ENCODE results near the gene CYP3A4.
"Not testable (repeated sequence)": the region's sequence is repeated elsewhere in the genome, so short reads cannot be mapped to it uniquely, and the experiment has no call there.

The CYP3A4 gene

DNA sequence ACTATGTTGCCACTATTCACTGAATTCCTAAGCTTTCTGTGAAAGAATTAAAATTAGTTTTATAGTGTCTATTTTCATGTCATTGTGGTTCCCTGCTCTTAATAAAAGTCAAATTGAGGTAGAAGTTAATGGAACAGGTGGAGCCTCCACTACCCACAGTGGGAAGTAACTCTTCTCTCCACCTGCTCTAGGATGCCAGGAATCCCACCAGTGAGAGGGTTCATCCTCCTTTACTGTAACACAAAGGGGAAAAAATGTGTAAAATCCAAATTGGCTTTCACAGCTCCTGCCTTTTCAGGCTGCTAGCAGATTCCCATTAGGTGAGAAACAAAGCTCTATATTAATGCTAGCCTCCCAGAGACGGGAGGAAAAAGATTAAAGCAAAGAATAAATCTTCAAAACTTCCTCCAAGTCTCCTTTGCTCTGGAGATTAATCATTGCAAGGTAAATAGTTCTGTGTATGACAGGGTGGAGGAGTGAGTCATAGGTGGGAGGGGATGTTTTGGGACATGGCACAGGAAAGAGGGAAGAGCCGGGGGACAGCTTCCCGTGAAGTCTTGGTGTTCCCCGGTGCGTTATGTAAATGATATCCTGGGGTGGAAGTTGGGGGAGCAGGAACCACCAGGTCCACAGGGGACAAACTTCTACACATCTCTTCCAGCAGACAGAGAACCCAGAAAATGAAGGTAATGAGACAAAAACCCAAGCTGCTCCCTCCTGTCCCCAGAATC, 32.5 kb downstream of the CYP3A4 start:
- DNase-seq: not testable (repeated sequence)

DNA sequence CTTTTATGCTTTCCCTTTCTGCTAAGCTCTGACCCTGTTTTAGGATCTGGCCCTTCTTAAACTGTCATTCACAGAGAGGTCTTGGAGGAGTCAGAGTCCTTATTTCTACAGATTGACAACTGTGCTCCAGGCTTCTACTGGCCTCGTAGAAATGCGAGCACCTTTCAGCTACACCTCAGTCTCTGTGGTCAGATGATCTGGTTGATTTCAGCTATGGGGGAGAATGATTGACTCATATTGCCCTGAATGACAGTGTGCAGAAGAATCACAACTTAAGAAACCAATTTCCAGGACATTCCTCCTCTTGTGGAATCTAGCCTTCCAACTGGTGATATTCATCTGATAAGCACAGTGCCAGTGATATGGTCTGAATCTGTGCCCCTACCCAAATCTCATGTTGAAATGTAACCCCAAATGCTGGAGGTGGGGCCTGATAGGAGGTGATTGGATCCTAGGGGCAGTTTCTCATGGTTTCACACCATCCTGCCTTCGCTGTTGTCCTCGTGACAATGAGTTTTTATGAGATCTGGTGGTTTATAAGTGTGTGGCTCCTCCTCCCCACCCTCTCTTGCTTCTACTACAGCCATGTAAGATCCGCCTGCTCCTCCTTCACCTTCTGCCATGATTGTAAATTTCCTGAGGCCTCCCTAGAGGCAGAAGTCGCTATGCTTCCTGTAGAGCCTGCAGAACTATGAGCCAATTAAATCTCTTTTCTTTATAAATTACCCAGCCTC, 35.0 kb downstream of the CYP3A4 start:
- no peak for DNase-seq

DNA sequence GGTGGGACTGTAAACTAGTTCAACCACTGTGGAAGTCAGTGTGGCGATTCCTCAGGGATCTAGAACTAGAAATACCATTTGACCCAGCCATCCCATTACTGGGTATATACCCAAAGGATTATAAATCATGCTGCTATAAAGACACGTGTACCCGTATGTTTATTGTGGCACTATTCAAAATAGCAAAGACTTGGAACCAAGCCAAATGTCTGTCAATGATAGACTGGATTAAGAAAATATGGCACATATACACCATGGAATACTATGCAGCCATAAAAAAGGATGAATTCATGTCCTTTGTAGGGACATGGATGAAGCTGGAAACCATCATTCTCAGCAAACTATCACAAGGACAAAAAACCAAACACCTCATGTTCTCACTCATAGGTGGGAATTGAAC, 37.1 kb downstream of the CYP3A4 start:
- not testable (repeated sequence) for DNase-seq

DNA sequence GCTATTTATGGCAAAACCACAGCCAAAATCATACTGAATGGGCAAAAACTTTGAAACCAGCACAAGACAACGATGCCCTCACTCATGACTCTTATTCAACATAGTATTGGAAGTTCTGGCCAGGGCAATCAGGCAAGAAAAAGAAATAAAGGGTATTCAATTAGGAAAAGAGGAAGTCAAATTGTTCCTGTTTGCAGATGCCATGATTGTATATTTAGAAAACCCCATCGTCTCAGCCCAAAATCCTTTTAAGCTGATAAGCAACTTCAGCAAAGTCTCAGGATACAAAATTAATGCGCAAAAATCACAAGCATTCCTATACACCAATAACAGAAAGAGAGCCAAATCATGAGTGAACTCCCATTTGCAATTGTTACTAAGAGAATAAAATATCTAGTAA, 38.6 kb downstream of the CYP3A4 start:
- not testable (repeated sequence) for DNase-seq

DNA sequence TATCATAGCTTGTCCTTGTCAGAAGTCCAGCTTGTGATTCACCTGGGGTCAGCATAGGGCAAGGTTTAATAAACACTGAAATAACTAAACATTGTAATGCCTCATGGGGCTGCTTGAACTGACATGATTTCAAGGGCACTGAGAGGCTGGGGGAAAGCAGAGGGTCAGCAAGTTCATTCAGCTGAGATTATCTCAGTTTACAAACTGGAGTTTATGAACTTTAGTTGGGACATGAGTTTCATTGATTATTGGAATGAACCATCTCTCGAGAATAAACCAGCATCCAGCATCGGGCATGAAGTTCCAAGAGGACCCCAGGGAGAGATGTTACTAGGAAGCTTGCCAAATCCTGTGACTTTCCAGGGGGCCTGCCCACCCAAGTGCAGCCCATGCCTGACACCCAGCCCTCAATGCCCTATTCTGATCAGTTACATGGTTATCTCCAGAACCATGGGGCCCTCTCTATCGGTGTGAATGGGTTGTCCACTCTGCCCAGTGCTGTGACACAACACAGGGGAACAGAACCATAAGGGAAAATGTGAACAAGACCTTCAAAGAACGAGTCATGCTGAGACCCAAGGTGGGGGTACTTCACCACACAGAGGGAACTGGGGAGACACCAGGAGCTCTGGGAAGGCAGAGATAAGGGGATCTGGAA, 41.1 kb downstream of the CYP3A4 start:
- no peak for DNase-seq

DNA sequence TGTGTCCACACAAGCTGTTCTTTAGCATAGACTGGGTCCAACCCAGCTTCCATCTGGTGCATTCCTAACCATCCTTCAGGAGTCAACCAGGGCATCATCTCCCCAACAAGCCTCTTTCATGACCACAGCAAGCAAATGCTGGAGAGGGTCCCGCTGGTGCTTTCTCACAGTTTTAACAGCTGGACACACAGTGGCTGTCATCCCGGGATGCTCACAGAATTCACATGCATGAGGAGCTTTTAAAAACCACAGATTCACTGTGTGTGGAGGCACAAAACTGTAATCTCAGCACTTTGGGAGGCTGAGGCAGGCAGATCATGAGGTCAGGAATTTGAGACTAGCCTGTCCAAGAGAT, 42.6 kb downstream of the CYP3A4 start:
- DNase-seq: no peak

DNA sequence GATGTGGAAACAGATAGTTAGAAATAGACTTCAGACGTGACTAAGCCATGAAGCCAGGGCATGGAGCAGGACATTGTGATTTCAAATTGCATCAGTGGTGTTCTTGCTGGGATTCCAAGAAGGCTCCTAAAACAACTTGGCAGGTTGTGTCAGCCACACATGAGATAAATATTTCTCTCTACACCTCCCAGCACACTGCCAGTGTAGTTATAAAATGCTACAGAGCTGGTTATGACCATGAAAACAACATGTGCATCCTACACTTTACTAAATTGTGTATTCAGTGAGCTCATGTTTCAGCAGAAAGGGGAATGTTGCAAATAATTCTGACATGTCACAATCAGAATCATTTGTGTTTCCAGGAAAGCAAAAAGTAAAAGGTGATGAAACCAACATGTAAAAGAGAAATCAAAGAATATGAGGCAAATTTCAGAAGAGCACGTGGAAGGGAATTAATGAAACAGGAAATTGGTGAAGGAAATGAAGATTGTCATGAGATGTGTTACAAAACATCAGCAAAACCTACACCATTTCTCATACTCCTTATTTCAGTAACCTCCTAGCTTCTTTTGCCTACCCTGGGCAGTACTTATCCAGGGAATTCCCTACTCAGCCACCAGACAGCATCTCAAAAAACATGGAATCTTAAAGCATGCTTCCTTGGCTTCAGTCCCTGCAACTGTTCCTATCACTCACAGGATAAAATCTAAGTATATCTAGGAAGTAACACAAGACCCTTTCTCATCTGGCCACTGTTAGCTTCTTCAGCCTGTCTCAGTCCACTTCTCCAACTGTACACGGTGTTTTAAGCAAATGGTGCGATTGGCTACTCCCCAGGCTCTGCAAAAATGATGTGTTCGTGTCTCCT, 43.2 kb downstream of the CYP3A4 start:
- peak; percentile 76 to 95 for DNase-seq

DNA sequence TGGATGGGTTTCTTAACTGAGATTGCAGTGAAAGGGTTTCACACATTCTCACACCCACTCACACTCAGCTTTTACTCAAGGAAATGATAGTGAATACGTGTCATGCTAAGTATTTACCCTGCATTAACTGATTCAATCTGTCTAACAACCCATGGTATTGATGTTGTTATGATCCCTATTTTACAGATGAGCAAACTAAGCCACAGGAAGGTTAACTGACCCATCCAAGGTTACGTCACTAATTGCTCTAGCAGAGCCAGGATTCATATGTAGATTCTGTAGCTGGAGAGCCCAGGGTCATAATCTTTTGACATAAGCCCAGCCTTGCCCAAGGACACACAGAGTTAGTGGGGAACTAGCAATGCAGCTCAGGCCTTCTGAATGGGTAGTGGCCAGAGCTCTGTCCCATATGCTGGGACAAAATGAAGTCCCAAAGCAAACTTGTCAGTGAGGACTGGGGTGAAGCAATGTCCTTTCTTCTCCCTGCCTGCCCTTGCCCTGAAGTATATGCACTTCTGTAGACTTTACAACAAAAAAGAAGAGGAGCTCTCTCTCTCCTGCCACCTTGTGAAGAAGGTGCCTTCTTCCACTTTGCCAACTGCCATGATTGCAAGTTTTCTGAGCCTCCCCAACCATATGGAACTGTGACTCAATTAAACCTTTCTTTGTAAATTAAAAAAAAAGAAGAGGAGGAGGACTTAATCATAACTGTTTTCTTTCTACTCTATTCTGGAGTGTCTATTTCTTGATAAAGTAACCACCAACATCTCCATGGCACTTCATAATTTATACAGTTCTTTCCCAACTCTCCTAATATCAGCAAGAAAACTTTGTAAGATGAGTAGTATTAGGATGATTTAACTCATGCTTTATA, 44.0 kb downstream of the CYP3A4 start:
- DNase-seq: peak in 1 of 2 donors; percentile 34

DNA sequence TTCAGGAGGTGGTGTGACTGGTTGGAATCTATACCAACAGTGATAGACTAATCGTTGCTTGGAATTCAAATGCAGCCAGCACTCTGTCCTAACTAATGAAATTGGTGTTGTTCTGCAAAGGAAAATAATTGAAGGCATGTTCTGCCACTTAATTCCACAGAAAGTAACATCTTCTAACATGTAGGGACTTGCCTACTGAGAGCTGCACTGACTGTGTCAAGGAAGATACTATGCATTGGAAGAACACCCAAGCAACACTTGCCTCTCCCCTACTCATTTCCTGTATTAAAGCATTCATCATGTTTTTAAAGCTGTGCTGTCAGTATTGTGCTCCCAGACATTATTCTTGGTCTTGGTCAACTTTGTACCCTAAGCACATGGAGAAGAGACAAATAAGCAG, 46.3 kb downstream of the CYP3A4 start:
- DNase-seq: no peak

DNA sequence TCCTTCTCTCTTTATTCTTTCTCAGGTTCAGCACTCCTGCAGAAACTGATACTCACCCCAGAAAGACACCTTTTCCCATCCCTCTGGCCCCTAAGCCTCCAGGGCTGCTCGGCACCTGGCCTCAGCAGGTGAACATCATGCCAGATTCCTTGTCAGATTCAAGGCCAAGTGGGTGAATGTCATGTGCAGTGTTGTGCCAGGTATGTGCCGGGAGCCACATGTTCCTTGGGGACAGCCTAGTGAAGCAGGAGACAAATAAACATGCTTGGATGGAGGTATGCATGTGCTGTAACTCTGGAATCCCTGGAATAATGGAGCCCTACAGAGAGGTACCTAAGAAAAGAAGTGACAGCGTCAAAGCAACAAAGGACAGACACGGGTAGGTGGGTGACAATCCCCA, 47.3 kb downstream of the CYP3A4 start:
- not testable (repeated sequence) for DNase-seq

DNA sequence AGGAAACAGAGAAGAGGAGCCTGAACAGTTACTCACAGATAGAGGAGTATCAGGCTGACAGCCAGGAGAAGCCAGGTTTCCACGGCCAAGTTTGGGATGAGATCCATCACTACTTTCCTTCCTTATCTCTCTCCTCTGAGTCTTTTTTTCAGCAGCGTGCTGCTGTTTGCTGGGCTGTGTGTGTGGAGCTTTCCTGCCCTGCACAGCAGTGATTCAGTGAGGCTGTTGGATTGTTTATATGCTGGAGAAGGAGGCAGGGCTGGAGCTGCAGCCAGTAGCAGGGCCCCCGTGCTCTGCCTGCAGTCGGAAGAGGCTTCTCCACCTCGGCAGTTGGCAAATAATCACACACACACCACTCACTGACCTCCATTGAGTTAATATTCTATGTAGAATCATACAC, 49.0 kb downstream of the CYP3A4 start, which contains the start of gene CYP3A7:
Gene CYP3A7 (minus strand): TSS at position 210 of the 400 bp plus-strand sequence. CDS start 103 bp downstream, at position 107.
- no peak for DNase-seq

DNA sequence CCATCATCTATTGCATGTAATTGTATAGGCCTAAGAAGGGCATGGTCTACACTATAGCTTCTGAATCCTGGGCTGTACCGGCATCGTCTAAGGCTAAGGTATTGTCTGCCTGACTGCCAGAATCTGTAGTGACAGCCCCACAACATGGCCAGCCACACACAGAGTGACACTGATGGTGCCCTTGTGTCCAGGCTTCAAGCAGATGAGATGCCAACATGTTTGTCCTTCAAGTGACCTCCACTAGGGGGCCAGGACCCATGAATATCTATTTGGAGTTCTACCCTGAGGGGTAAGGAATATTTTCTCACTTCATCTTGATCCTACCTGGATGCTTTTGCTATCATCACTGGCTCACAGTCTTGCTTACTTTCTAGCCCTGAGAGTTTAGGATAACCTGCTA, 50.5 kb downstream of the CYP3A4 start:
- DNase-seq: no peak

DNA sequence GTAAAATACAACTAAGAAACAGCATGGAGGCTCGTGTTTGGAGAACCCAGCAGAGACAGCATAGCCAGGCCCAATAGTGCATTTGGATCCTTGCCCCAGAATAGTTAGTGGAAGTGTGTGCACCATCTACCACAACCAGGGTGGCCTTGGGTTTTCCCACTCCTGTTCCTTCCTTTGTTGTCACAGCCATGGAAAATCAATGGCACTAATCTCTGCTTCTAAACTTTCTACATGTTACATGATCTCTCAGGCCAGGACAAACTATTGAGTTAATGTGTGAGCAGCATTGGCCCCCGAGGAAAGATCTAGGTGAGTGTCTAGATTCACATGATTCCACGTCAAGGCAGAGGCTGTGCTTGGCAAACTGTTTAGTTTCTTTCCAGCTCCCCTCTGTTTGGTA, 51.0 kb downstream of the CYP3A4 start:
- DNase-seq: no peak

DNA sequence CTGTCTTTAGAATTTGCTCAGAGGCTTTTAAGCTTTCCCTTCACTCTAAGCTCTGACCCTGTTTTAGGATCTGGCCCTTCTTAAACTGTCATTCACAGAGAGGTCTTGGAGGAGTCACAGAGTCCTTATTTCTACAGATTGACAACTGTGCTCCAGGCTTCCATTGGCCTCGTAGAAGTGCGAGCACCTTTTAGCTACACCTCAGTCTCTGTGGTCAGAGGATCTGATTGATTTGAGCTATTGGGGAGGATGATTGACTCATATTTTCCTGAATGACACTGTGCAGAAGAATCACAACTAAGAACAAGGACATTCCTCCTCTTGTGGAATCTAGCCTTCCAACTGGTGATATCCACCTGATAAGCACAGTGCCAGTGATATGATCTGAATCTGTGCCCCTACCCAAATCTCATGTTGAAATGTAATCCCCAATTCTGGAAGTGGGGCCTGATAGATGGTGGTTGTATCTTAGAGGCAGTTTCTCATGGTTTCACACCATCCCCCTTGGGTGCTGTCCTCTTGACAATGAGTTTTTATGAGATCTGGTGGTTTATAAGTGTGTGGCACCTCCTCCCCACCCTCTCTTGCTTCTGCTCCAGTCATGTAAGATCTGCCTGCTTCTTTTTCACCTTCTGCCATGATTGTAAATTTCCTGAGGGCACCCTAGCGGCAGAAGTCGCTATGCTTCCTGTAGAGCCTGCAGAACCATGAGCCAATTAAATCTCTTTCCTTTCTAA, 52.2 kb downstream of the CYP3A4 start:
- DNase-seq: no peak

DNA sequence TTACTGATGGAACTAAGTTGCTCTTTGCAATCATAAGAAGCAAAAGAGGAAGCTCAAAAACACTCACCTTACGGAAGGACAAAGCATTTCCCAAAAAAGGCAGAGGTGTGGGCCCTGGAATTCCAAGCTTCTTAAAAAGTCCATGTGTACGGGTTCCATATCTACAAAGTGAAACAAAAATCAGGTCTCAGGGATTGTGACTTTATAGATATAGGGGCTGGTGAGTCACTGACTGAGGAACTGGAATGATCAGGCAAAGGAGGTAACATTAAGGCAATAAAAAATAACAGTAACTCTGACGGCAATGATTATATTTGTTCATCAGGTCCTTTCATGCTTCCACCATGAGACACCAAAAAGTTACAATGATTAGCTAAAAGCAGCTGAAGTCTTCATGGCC, 53.0 kb downstream of the CYP3A4 start:
- DNase-seq: no peak

DNA sequence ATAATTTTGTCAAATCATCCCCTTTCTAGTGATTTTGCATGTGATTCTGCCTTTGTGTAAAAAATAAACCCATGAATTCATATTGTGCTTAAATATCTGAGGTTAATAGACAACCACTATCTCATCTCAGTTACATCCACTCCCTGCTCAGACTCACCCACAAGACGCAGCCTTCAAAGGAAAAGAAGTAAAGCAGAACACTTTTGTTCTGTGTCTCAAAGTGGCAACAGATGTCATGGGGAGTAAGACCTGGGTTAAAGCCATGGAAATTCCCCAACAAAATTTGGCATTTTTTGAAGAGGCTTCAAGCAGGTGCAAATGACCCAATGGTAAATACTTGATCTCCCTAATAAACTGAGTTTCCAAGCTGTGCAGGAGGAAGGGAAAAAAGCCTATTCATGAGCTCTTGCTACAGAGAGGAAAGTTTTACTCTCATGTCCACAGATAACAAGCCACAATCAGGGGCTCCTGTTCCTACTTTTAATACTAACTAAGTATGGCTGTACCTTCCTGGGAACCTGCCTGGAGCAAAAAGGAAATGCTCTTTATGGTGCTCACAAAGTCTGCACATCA, 53.7 kb downstream of the CYP3A4 start:
- DNase-seq: no peak

DNA sequence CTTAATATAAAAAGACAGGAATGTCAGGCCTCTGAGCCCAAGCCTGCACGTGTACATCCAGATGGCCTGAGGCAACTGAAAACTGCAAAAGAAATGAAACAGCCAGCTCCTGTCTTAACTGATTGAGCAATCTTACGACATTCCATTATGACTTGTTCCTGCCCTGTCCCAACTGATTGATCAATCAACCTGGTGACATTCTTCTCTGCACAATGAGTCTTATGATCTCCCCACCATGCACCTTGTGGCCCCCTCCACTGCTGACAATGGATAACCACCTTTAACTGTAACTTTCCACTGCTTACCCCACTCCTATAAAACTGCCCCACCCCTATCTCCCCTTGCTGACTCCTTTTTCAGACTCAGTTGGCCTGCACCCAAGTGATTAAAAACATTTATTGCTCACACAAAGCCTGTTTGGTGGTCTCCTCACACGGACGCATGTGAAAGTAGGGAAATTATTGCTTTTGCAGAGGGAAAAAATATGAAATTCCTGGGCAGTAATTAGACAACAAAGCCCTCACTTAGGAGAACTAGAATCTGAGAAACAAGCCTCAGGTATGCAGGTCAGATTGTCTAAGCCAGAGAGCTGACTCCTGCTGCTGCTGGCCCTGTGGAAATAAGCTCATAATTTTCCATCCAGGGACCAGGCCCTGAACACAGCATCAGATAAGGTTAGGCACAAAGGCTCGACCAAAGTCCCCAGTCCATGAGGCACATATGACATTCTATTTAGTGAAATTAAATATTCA, 54.3 kb downstream of the CYP3A4 start:
- DNase-seq: peak in 1 of 2 donors; percentile 3

DNA sequence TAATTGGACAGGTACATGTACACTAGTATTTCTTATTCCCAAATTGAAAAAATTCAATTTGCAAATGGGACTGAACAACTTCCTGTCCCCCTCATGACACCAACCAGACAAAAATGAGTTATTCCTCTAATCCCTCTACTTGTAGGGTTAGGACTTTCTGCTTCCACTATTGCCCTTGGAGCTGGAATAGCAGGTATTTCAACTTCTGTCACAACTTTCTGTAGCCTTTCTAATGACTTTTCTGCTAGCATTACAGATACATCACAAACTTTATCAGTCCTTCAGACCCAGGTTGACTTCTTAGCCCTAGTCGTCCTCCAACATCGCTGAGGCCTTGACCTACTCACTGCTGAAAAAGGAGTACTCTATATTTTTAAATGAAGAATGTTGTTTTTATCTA, 55.4 kb downstream of the CYP3A4 start:
- no peak for DNase-seq

DNA sequence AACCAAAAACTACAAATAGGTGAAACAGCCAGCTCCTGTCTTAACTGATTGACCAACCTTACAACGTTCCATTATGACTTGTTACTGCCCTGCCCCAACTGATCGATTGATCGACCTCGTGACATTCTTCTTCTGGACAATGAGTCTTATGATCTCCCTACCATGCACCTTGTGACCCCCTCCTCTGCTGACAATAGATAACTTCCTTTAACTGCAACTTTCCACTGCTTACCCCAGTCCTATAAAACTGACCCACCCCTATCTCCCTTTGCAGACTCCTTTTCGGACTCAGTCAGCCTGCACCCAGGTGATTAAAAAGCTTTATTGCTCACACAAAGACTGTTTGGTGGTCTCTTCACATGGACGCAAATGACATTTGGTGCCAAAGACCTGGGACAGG, 60.8 kb downstream of the CYP3A4 start:
- not testable (repeated sequence) for DNase-seq
